Stomach (tissue), 9 donors: ENCODE measurements around the gene JPH3. TPM values are rescaled to one million over a fixed set of nuclear protein-coding genes. Genes with fewer than 3 reads are reported as not detected.

Experiments
- DNase-seq, 2 donors: peaks; one replicate each; pipeline versions ENCODE4 v3.0.0 to v3.0.0-alpha.2; 2013 to 2019
- H3K27ac ChIP-seq, 5 donors: fragments of 200-600 bp in 4 of 5; sonication (generic) in 4 of 5; one replicate each; pipeline ENCODE4 v1.5.1; 2013 to 2019; ENCODE audit warnings: mild to moderate bottlenecking in 1 of 5, moderate library complexity in 1 of 5
- H3K27me3 ChIP-seq, 3 donors: fragments of 200-600 bp; sonication (generic); one replicate each; pipeline ENCODE4 v1.5.1; 2017 to 2019; ENCODE audit warnings: mixed run types in 1 of 3
- H3K36me3 ChIP-seq, 4 donors: fragments of 200-600 bp; sonication (generic); 1 replicate in 3 of 4; 2 replicates in 1 of 4; pipeline ENCODE4 v1.5.1; 2016 to 2019
- H3K4me1 ChIP-seq, 4 donors: fragments of 200-600 bp; sonication (generic); one replicate each; pipeline ENCODE4 v1.5.1; 2016 to 2019
- H3K4me3 ChIP-seq, 4 donors: fragments of 200-600 bp; sonication (generic) in 3 of 4; one replicate each; pipeline ENCODE4 v1.5.1; 2016 to 2019; ENCODE audit warnings: mild to moderate bottlenecking in 1 of 4
- H3K9me3 ChIP-seq, 4 donors: fragments of 200-600 bp; sonication (generic); one replicate each; pipeline ENCODE4 v1.5.1; 2016 to 2019
- EP300 ChIP-seq: sonication (generic); formaldehyde crosslinking; IDR thresholded peaks from one replicate; pipeline ENCODE4 v1.6.1; 2017; ENCODE audit warnings: antibody characterized with exemption
- POLR2A ChIP-seq, 4 donors: fragments of 450-650 bp; IDR thresholded peaks; one replicate each; pipeline ENCODE4 v1.6.1; 2016; ENCODE audit warnings: antibody characterized with exemption in 4 of 4, control low read depth in 2 of 4, mild to moderate bottlenecking in 1 of 4, moderate library complexity in 1 of 4
- POLR2AphosphoS5 ChIP-seq, 3 donors: sonication (generic); formaldehyde crosslinking; IDR thresholded peaks; one replicate each; pipeline ENCODE4 v1.6.1; 2016; ENCODE audit warnings: antibody characterized with exemption in 3 of 3
- WGBS, 5 donors: extraction: QIAGEN DNeasy Blood & Tissue Kit in 3 of 5; methylation state at CpG; one replicate each; pipeline versions ENCODE4 v1.1.5 to v1.1.7; 2013 to 2018; 5-methylcytosine and 5-hydroxymethylcytosine counted together
- intact Hi-C: fragments of 100-400 bp; cut with DNase I; formaldehyde crosslinking; loops from one replicate; pipeline ENCODE4 v1.15.1; 2023; ENCODE audit warnings: low total_unique reads
- polyA plus RNA-seq, 3 donors: library from polyadenylated mRNA; stranded (reverse); fragments of 200-250 nt; gene quantifications; one replicate each; pipeline ENCODE4 v1.2.3, GENCODE V29; 2013
- total RNA-seq, 5 donors: library from RNA; depleted of rRNA; stranded (reverse); fragments of >200 nt; gene quantifications; one replicate each; pipeline versions ENCODE4 v1.1.0 to v1.2.3, GENCODE V29; 2014 to 2016
- TF ChIP-seq, protein P1 (sequence below), 7 experiments: fragments of 450-650 bp in 4 of 7; fragments of 200-600 bp in 3 of 7; sonication (generic) in 3 of 7; IDR thresholded peaks; one replicate each; pipeline ENCODE4 v1.5.1; 2016 to 2019; ENCODE audit warnings: antibody characterized with exemption in 7 of 7, control low read depth in 2 of 7, mild to moderate bottlenecking in 1 of 7
- donor health status: healthy with polysubstance abuse.
- donor health status: Bipolar disorder and iron deficiency.
- donor health status: healthy.

The JPH3 gene
- total and polyA plus RNA-seq, 8 donors = 0.31 to 1.3 (median 0.66) TPM; not detected in 2

- 58 to 74% (median 67%) methylated on average over 23 of the region's 23 CpGs for WGBS, 5 donors
- Histone ChIP-seq H3K4me3 (no peak overlapping the region), H3K9me3 (peaks cover 0 to 4% (median 0%) of the 10 kb centered on the region in 4 donors), H3K36me3 (no peaks in the 10 kb centered on the region), H3K4me1 (no peaks in the 10 kb centered on the region), H3K27me3 (peaks cover 0 to 38% (median 17%) of the 10 kb centered on the region in 3 donors), H3K27ac (no peak overlapping the region)
- no peak for DNase-seq
- TF ChIP-seq, protein P1, sequence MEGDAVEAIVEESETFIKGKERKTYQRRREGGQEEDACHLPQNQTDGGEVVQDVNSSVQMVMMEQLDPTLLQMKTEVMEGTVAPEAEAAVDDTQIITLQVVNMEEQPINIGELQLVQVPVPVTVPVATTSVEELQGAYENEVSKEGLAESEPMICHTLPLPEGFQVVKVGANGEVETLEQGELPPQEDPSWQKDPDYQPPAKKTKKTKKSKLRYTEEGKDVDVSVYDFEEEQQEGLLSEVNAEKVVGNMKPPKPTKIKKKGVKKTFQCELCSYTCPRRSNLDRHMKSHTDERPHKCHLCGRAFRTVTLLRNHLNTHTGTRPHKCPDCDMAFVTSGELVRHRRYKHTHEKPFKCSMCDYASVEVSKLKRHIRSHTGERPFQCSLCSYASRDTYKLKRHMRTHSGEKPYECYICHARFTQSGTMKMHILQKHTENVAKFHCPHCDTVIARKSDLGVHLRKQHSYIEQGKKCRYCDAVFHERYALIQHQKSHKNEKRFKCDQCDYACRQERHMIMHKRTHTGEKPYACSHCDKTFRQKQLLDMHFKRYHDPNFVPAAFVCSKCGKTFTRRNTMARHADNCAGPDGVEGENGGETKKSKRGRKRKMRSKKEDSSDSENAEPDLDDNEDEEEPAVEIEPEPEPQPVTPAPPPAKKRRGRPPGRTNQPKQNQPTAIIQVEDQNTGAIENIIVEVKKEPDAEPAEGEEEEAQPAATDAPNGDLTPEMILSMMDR (IDR thresholded peaks at IDR 0.05) = no peak
- TF ChIP-seq POLR2A (IDR thresholded peaks at IDR 0.05) (no peak), EP300 (no peak), POLR2AphosphoS5 (IDR thresholded peaks at IDR 0.05) (no peak)
- intact Hi-C loops = no loop called here
Measured at GRCh38 chr16:87648236-87648635, 45.9 kb downstream of the JPH3 start.

GRCh38 chr16:87648698-87649487, 46.6 kb downstream of the JPH3 start:
- no peak for DNase-seq
- 63 to 75% (median 72%) methylated on average over 15 to 29 of the region's 29 CpGs for WGBS, 5 donors
- no peak overlapping the region for H3K27ac ChIP-seq
- H3K4me3 ChIP-seq = no peak overlapping the region
- TF ChIP-seq POLR2AphosphoS5 (IDR thresholded peaks at IDR 0.05) (no peak), EP300 (no peak), POLR2A (IDR thresholded peaks at IDR 0.05) (no peak)
- TF ChIP-seq, protein P1 (IDR thresholded peaks at IDR 0.05) = no peak
- no peaks in the 10 kb centered on the region for H3K36me3 ChIP-seq
- H3K9me3 ChIP-seq = peaks cover 0 to 4% (median 0%) of the 10 kb centered on the region in 4 donors
- H3K27me3 ChIP-seq = peaks cover 0 to 38% (median 17%) of the 10 kb centered on the region in 3 donors
- intact Hi-C loops = no loop called here
- H3K4me1 ChIP-seq = no peaks in the 10 kb centered on the region

- 89 to 93% (median 91%) methylated on average over 14 to 17 of the region's 17 CpGs for WGBS, 5 donors
- intact Hi-C loops = no loop called here
- no peak overlapping the region for H3K27ac ChIP-seq
Measured at GRCh38 chr16:87652386-87652785, 50.1 kb downstream of the JPH3 start.

DNA sequence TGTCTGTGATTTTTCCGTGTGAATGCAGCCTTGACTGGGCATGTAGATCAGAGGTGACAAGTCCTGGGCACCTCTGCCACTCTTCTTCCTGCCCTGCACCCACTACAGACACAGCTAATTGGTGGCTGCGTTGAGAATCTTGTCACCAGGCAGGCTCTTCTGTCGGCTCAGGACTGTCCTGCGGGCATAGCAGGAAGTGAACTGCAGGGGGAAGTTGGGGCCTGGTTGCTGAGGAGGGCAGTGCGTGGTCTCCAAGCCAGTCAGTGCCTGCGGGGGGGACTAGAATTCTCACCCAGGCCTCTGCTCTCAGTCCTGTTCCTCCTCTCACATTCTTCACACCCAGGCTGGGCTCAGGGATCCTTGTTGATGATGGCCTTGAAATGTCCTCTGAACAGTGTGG, 50.5 kb downstream of the JPH3 start:
- TF ChIP-seq POLR2AphosphoS5 (IDR thresholded peaks at IDR 0.05) (no peak), EP300 (no peak), POLR2A (IDR thresholded peaks at IDR 0.05) (no peak)
- TF ChIP-seq, protein P1 (IDR thresholded peaks at IDR 0.05) = no peak
- WGBS, 5 donors = 46 to 76% (median 60%) methylated on average over 6 of the region's 6 CpGs

More at GRCh38 chr16:87652386-87652785, 50.1 kb downstream of the JPH3 start:
- H3K36me3 ChIP-seq = no peaks in the 10 kb centered on the region
- no peak for DNase-seq
- H3K27me3 ChIP-seq = peaks cover 0 to 35% (median 16%) of the 10 kb centered on the region in 3 donors
- H3K4me1 ChIP-seq = no peaks in the 10 kb centered on the region
- H3K9me3 ChIP-seq = peaks cover 0 to 2% (median 2%) of the 10 kb centered on the region in 4 donors
- TF ChIP-seq EP300 = no peak
- no peak for TF ChIP-seq POLR2AphosphoS5 (IDR thresholded peaks at IDR 0.05)
- TF ChIP-seq, protein P1 (IDR thresholded peaks at IDR 0.05) = no peak
- no peak for TF ChIP-seq POLR2A (IDR thresholded peaks at IDR 0.05)
- no peak overlapping the region for H3K4me3 ChIP-seq

More for the DNA sequence above, 50.5 kb downstream of the JPH3 start:
- Histone ChIP-seq H3K4me1 (no peaks in the 10 kb centered on the region), H3K9me3 (peaks cover 0 to 6% (median 6%) of the 10 kb centered on the region in 4 donors), H3K4me3 (no peak overlapping the region), H3K27ac (no peak overlapping the region), H3K27me3 (peaks cover 0 to 33% (median 14%) of the 10 kb centered on the region in 3 donors), H3K36me3 (no peaks in the 10 kb centered on the region)
- intact Hi-C loops = no loop called here
- no peak for DNase-seq
